Hepatocyte (in vitro differentiated cells): ENCODE data around the gene CYP4A11. TPM values are rescaled to one million over a fixed set of nuclear protein-coding genes. Genes with fewer than 3 reads are reported as not detected.
A peak's percentile ranks its signal among the peaks of the same experiment; 100 is the strongest.
"Not testable (repeated sequence)": the region's sequence is repeated elsewhere in the genome, so short reads cannot be mapped to it uniquely, and the experiment has no call there.

Source experiments
- DNase-seq: peaks from one replicate; pipeline ENCODE4 v3.0.0-alpha.2; 2016; ENCODE audit warnings: low spot score
- H2AFZ ChIP-seq: fragments of 200-600 bp; sonication (generic); 2 replicates; pipeline ENCODE4 v1.6.0; 2016; ENCODE audit warnings: antibody characterized with exemption, mild to moderate bottlenecking
- H3K27ac ChIP-seq: fragments of 200-600 bp; sonication (generic); 2 replicates; pipeline ENCODE4 v1.5.1; 2016; ENCODE audit warnings: mild to moderate bottlenecking
- H3K27me3 ChIP-seq: fragments of 200-600 bp; sonication (generic); 2 replicates; pipeline ENCODE4 v1.6.1; 2016
- H3K36me3 ChIP-seq: fragments of 200-600 bp; sonication (generic); replicated peaks from 2 replicates; pipeline ENCODE4 v1.5.1; 2016; ENCODE audit warnings: low read depth; ENCODE audit not compliant: insufficient read depth
- H3K4me1 ChIP-seq: fragments of 200-600 bp; sonication (generic); 2 replicates; pipeline ENCODE4 v1.5.1; 2016; ENCODE audit warnings: mild to moderate bottlenecking, moderate library complexity; ENCODE audit not compliant: insufficient read depth
- H3K4me2 ChIP-seq: fragments of 200-600 bp; sonication (generic); 2 replicates; pipeline ENCODE4 v1.6.0; 2016
- H3K4me3 ChIP-seq: fragments of 200-600 bp; sonication (generic); 2 replicates; pipeline ENCODE4 v1.5.1; 2016; ENCODE audit warnings: mild to moderate bottlenecking
- H3K79me2 ChIP-seq: fragments of 200-600 bp; sonication (generic); 2 replicates; pipeline ENCODE4 v1.6.0; 2017; ENCODE audit warnings: mild to moderate bottlenecking
- H3K9me2 ChIP-seq: fragments of 200-600 bp; sonication (generic); replicated peaks from 2 replicates; pipeline ENCODE4 v1.6.0; 2017; ENCODE audit warnings: mild to moderate bottlenecking; ENCODE audit not compliant: insufficient read depth
- H3K9me3 ChIP-seq: fragments of 200-600 bp; sonication (generic); 2 replicates; pipeline ENCODE4 v1.5.1; 2016; ENCODE audit warnings: low read depth, mild to moderate bottlenecking
- H4K20me1 ChIP-seq: fragments of 200-600 bp; sonication (generic); 2 replicates; pipeline ENCODE4 v1.6.0; 2016; ENCODE audit warnings: mild to moderate bottlenecking; ENCODE audit not compliant: insufficient read depth, poor library complexity, severe bottlenecking
- EZH2 ChIP-seq: fragments of 200-600 bp; sonication (generic); IDR thresholded peaks from 2 replicates; pipeline ENCODE4 v1.6.1; 2016; ENCODE audit warnings: antibody characterized with exemption, mild to moderate bottlenecking, borderline replicate concordance
- EZH2phosphoT487 ChIP-seq: fragments of 200-600 bp; sonication (generic); IDR thresholded peaks from one replicate; pipeline ENCODE4 v1.6.1; 2018; ENCODE audit warnings: antibody characterized with exemption, mild to moderate bottlenecking, low read depth, moderate library complexity; ENCODE audit not compliant: unreplicated experiment, severe bottlenecking
- WGBS: methylation state at CpG from one replicate; pipeline ENCODE4 v1.1.6; 2016; ENCODE audit warnings: low lambda C conversion rate; ENCODE audit errors: missing lambda C conversion rate; 5-methylcytosine and 5-hydroxymethylcytosine counted together
- polyA plus RNA-seq: library from polyadenylated mRNA; unstranded; fragments of >200 nt; fragmentation: Nextera tagmentation; extraction: Ambion mirVana; gene quantifications from 2 replicates; pipeline ENCODE4 v1.2.1, GENCODE V29; 2016
- total RNA-seq: library from RNA; depleted of rRNA; stranded (reverse); fragments of >200 nt; gene quantifications from 2 replicates; pipeline ENCODE4 v1.2.3, GENCODE V29; 2014
- TF ChIP-seq, protein P1 (sequence below): fragments of 200-600 bp; sonication (generic); IDR thresholded peaks from 2 replicates; pipeline ENCODE4 v1.5.1; 2016; ENCODE audit warnings: antibody characterized with exemption, mild to moderate bottlenecking; ENCODE audit not compliant: poor library complexity

The CYP4A11 gene
- total and polyA plus RNA-seq, 2 experiments from 2014 or later, result 20.8 to 62.4 TPM

DNA sequence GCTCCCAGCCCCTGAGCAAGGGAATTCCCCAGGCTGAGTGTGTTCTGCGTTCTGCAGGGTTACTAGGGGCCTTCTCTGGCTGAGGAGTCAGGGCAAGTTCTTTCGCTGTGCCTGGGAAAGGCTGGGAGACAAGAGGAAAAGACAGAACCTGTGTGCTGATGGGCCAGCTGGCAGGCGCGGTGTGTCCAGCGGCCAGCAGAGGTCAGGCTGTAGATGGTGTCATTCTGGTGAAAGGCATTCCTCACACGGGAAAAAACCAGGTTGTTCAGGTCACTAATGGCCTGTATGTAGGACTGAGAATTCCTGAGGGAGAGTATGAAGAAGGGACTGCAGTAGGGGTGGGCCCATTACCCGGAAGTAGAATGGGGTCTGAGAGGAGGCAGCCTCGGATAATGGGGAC is 6.4 kb downstream of the CYP4A11 start:
- not testable (repeated sequence) for H3K9me3 ChIP-seq, H3K9me2 ChIP-seq, H3K36me3 ChIP-seq, H3K4me3 ChIP-seq, H3K79me2 ChIP-seq, H3K4me2 ChIP-seq, H3K27me3 ChIP-seq, H4K20me1 ChIP-seq, H3K27ac ChIP-seq, H3K4me1 ChIP-seq, H2AFZ ChIP-seq
- TF ChIP-seq, protein P1, sequence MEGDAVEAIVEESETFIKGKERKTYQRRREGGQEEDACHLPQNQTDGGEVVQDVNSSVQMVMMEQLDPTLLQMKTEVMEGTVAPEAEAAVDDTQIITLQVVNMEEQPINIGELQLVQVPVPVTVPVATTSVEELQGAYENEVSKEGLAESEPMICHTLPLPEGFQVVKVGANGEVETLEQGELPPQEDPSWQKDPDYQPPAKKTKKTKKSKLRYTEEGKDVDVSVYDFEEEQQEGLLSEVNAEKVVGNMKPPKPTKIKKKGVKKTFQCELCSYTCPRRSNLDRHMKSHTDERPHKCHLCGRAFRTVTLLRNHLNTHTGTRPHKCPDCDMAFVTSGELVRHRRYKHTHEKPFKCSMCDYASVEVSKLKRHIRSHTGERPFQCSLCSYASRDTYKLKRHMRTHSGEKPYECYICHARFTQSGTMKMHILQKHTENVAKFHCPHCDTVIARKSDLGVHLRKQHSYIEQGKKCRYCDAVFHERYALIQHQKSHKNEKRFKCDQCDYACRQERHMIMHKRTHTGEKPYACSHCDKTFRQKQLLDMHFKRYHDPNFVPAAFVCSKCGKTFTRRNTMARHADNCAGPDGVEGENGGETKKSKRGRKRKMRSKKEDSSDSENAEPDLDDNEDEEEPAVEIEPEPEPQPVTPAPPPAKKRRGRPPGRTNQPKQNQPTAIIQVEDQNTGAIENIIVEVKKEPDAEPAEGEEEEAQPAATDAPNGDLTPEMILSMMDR, result peak; percentile 46
- 34% methylated on average over 8 of the region's 8 CpGs for WGBS
- peak; percentile 13 for DNase-seq

GRCh38 chr1:46932020-46932419 is 9.3 kb downstream of the CYP4A11 start:
- not testable (repeated sequence) for DNase-seq, H3K79me2 ChIP-seq, H3K27ac ChIP-seq, H3K4me2 ChIP-seq, H4K20me1 ChIP-seq, H3K9me3 ChIP-seq, H3K36me3 ChIP-seq, H3K9me2 ChIP-seq, H3K4me1 ChIP-seq, H3K4me3 ChIP-seq, H3K27me3 ChIP-seq, H2AFZ ChIP-seq
- WGBS, result 46% methylated on average over 2 of the region's 2 CpGs

DNA sequence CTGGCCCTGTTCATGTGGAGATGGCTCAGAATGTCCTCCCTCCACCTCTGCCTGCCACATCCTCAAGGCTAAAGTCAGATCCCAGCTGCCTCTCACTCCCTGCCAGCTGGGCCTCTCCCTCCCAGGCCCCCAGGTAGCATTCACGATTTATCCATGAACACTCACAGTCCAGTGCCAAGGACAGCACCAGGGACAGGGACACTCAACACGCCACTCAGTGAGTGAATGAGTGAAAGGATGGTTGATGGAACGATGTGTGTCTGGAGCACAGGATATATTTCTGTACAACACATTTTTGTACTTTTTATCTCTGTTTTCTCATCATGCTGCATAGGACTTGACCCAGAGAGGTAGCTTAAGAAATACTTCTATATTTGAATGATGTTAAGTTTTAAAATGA is 10.1 kb downstream of the CYP4A11 start:
- Histone ChIP-seq H3K27ac (no peak overlapping the region), H3K9me2 (no peaks in the 10 kb centered on the region), H3K4me2 (no peak overlapping the region), H3K79me2 (no peaks in the 10 kb centered on the region), H3K4me3 (no peak overlapping the region), H3K9me3 (no peaks in the 10 kb centered on the region), H3K36me3 (no peaks in the 10 kb centered on the region), H4K20me1 (no peaks in the 10 kb centered on the region), H3K27me3 (no peaks in the 10 kb centered on the region), H3K4me1 (no peaks in the 10 kb centered on the region), H2AFZ (no peak overlapping the region)
- DNase-seq, result no peak
- WGBS, result 82% methylated on average over 3 of the region's 3 CpGs
- TF ChIP-seq EZH2, result no peak
- TF ChIP-seq EZH2phosphoT487, result no peak
- TF ChIP-seq, protein P1, result no peak

GRCh38 chr1:46927249-46927835 is 13.9 kb downstream of the CYP4A11 start:
- Histone ChIP-seq H3K9me2 (no peaks in the 10 kb centered on the region), H4K20me1 (no peaks in the 10 kb centered on the region), H3K9me3 (no peaks in the 10 kb centered on the region), H2AFZ (no peak overlapping the region), H3K27ac (no peak overlapping the region), H3K4me2 (no peak overlapping the region), H3K4me3 (no peak overlapping the region), H3K27me3 (no peaks in the 10 kb centered on the region), H3K36me3 (no peaks in the 10 kb centered on the region), H3K4me1 (no peaks in the 10 kb centered on the region), H3K79me2 (no peaks in the 10 kb centered on the region)
- no peak for TF ChIP-seq EZH2
- TF ChIP-seq, protein P1, result no peak
- TF ChIP-seq EZH2phosphoT487, result no peak
- WGBS, result 89% methylated on average over 3 of the region's 3 CpGs
- DNase-seq, result no peak
